K562 (cell line): ENCODE measurements around the gene FCRL6. TPM values are rescaled to one million over a fixed set of nuclear protein-coding genes. Genes with fewer than 3 reads are reported as not detected.
A peak's percentile ranks its signal among the peaks of the same experiment; 100 is the strongest.

Experiments used
- ATAC-seq: fragments of 200-7000 bp; cut with Tn5 transposase; 3 replicates; pipeline ENCODE4 v1.9.1; 2020; ENCODE audit warnings: moderate library complexity
- BruUV-seq: library from RNA; stranded (reverse); fragments of 400-500 nt; replicated peaks from 2 replicates; lab custom pipeline; 2021; lab: Mats Ljungman, UMichigan
- CTCF ChIA-PET: fragments of 300-600 bp; formaldehyde crosslinking; extraction: SDS; loops from one replicate; lab custom pipeline; 2021; ENCODE audit warnings: low intra/inter-chr PET ratio; lab: Yijun Ruan, JAX
- POLR2A ChIA-PET: fragments of 300-600, 350-650 bp; sonication (Branson Sonifier 250); formaldehyde crosslinking; extraction: SDS; loops from one replicate; lab custom pipeline; 2021; ENCODE audit warnings: antibody characterized with exemption, inconsistent platforms; lab: Yijun Ruan, JAX
- DNase-seq, 4 experiments: peaks; one replicate each; pipeline versions ENCODE4 v3.0.0 to v3.0.0-alpha.2; 2011 to 2018; ENCODE audit warnings: low spot score in 3 of 4, mixed read lengths in 3 of 4; ENCODE audit errors: extremely low read depth in 1 of 4
- FAIRE-seq: peaks from 2 replicates; lab custom pipeline; 2011; peaks lifted over from hg19 to GRCh38; lab: Jason Lieb, UNC
- H2AFZ ChIP-seq: 2 replicates; pipeline ENCODE4 v1.6.0; 2011; ENCODE audit warnings: low read depth, low read length, control low read depth, inconsistent platforms
- H3K27ac ChIP-seq: fragments of 200-600 bp; 3 replicates; pipeline ENCODE4 v1.8.0; 2011; ENCODE audit warnings: low read depth, mild to moderate bottlenecking, control low read depth, inconsistent platforms, low read length, moderate library complexity, mixed read lengths; ENCODE audit errors: extremely low read depth
- H3K27me3 ChIP-seq, 2 experiments: fragments of 300-600 bp in 1 of 2; 2 replicates in 1 of 2; 3 replicates in 1 of 2; pipeline versions ENCODE4 v1.6.0 to v1.8.0; 2011; ENCODE audit warnings: inconsistent platforms in 2 of 2, low read length in 2 of 2, mild to moderate bottlenecking in 1 of 2, mixed read lengths in 1 of 2, moderate library complexity in 1 of 2; ENCODE audit not compliant: control insufficient read depth in 2 of 2, insufficient read depth in 2 of 2
- H3K36me3 ChIP-seq: fragments of 300-600 bp; 3 replicates; pipeline ENCODE4 v1.8.0; 2011; ENCODE audit warnings: mild to moderate bottlenecking, low read length, inconsistent platforms; ENCODE audit not compliant: control insufficient read depth, insufficient read depth
- H3K4me1 ChIP-seq, 2 experiments: fragments of 200-600 bp in 1 of 2; replicated peaks in 1 of 2; 2 replicates in 1 of 2; 3 replicates in 1 of 2; pipeline versions ENCODE4 v1.5.1 to v1.8.0; 2011; ENCODE audit warnings: inconsistent platforms in 2 of 2, low read length in 2 of 2, mild to moderate bottlenecking in 1 of 2, mixed read lengths in 1 of 2, moderate library complexity in 1 of 2; ENCODE audit not compliant: control insufficient read depth in 2 of 2, insufficient read depth in 2 of 2
- H3K4me2 ChIP-seq: 2 replicates; pipeline ENCODE4 v1.6.1; 2011; ENCODE audit warnings: low read length, control low read depth, inconsistent platforms, mixed read lengths; ENCODE audit not compliant: insufficient read depth
- H3K4me3 ChIP-seq: fragments of 200-600 bp; sonication (generic), shearing (Covaris generic); 2 replicates; pipeline ENCODE4 v1.5.1; 2016; ENCODE audit warnings: control low read depth, inconsistent platforms
- H3K79me2 ChIP-seq: fragments of 200-600 bp; 3 replicates; pipeline ENCODE4 v1.8.0; 2011; ENCODE audit warnings: low read length, inconsistent platforms; ENCODE audit not compliant: control insufficient read depth, insufficient read depth
- H3K9ac ChIP-seq, 2 experiments: 2 replicates each; pipeline versions ENCODE4 v1.6.0 to v1.6.1; 2011; ENCODE audit warnings: low read depth in 2 of 2, low read length in 2 of 2, control low read depth in 1 of 2, inconsistent platforms in 1 of 2, mild to moderate bottlenecking in 1 of 2, mixed read lengths in 1 of 2; ENCODE audit not compliant: insufficient read depth in 1 of 2
- H3K9me1 ChIP-seq: one replicate; pipeline ENCODE4 v1.6.0; 2011; ENCODE audit warnings: inconsistent platforms, mild to moderate bottlenecking, low read length, moderate library complexity; ENCODE audit not compliant: control insufficient read depth, insufficient read depth
- H3K9me3 ChIP-seq: replicated peaks from 2 replicates; pipeline ENCODE4 v1.5.1; 2011; ENCODE audit warnings: low read depth, low read length, inconsistent platforms; ENCODE audit not compliant: control insufficient read depth, insufficient read depth
- H4K20me1 ChIP-seq: replicated peaks from 2 replicates; pipeline ENCODE4 v1.6.1; 2011; ENCODE audit warnings: low read length, inconsistent platforms, mixed read lengths; ENCODE audit not compliant: control insufficient read depth, insufficient read depth
- CBFA2T2 ChIP-seq: fragments of 450-650 bp; conservative IDR thresholded peaks from 2 replicates; pipeline ENCODE4 v1.6.1; 2017; ENCODE audit warnings: mild to moderate bottlenecking
- CHD1 ChIP-seq: fragments of 200-600 bp; sonication (generic); IDR thresholded peaks from one replicate; pipeline ENCODE4 v1.6.1; 2012; ENCODE audit warnings: mild to moderate bottlenecking, moderate library complexity, low read length, inconsistent platforms
- NFIC ChIP-seq: fragments of 450-650 bp; IDR thresholded peaks from 2 replicates; pipeline ENCODE4 v1.6.1; 2017; ENCODE audit warnings: mild to moderate bottlenecking, inconsistent platforms
- PHB2 ChIP-seq: fragments of 450-650 bp; IDR thresholded peaks from 2 replicates; pipeline ENCODE4 v1.6.1; 2017; ENCODE audit warnings: low read depth
- TGIF2 ChIP-seq: sonication (generic); formaldehyde crosslinking; IDR thresholded peaks from 2 replicates; pipeline ENCODE4 v1.8.1; 2022; ENCODE audit warnings: mild to moderate bottlenecking, missing genetic modification reagents, moderate library complexity
- ZNF668 ChIP-seq: fragments of 250-450 bp; sonication (Bioruptor Pico); IDR thresholded peaks from 2 replicates; pipeline ENCODE4 v1.8.0; 2022; ENCODE audit warnings: mild to moderate bottlenecking, inconsistent platforms
- WGBS: fragments of 100-300 bp; shearing (Covaris generic); methylation state at CpG from one replicate; pipeline ENCODE4 v1.1.6; 2016; ENCODE audit warnings: low coverage, mixed read lengths; ENCODE audit not compliant: insufficient coverage; ENCODE audit errors: missing lambda C conversion rate; 5-methylcytosine and 5-hydroxymethylcytosine counted together
- in situ Hi-C: fragments of 300-500 bp; cut with MboI; formaldehyde crosslinking; loops from 4 replicates; pipeline ENCODE4 v1.15.0; 2018; ENCODE audit warnings: inconsistent platforms, mixed read lengths
- intact Hi-C: fragments of 100-400 bp; cut with micrococcal nuclease; formaldehyde crosslinking; loops from 2 replicates; pipeline ENCODE4 v1.14.2; 2022
- polyA plus RNA-seq, 8 experiments: library from polyadenylated mRNA; depleted of rRNA in 4 of 8; stranded (reverse) in 5 of 8; unstranded in 3 of 8; fragments of >200 nt; fragmentation: Nextera tagmentation in 2 of 8; fragmentation: Illumina TruSeq in 1 of 8; extraction: Ambion mirVana in 2 of 8; extraction: Trizol in 1 of 8; gene quantifications; 2 replicates each; pipeline versions ENCODE4 v1.2.1 to v1.2.3, GENCODE V29; 2011 to 2014; ENCODE audit warnings: inconsistent platforms in 1 of 8, missing spikeins in 1 of 8
- total RNA-seq, 7 experiments: library from RNA; depleted of rRNA in 6 of 7; stranded (reverse); fragments of >200 nt in 6 of 7; fragmentation: Illumina TruSeq in 2 of 7; extraction: Trizol in 2 of 7; gene quantifications; 2 replicates each; pipeline versions ENCODE4 v1.2.1 to v1.2.3, GENCODE V29; 2011 to 2021; ENCODE audit warnings: low replicate concordance in 1 of 7

Gene FCRL6
- total and polyA plus RNA-seq, 9 of the 15 experiments (the other 6 are each of a cell fraction or from before 2014, with no cell fraction given): not detected

- H3K4me2 ChIP-seq: no peak overlapping the region
- POLR2A ChIA-PET: no interaction called here
- WGBS: 0% methylated on average over 3 of the region's 3 CpGs
- intact Hi-C loops: no loop called here
- in situ Hi-C loops: no loop called here
- H3K9ac ChIP-seq: no peak overlapping the region
- H3K9me3 ChIP-seq: no peaks in the 10 kb centered on the region
- H3K4me1 ChIP-seq: peaks cover 0 to 5% of the 10 kb centered on the region in 2 experiments; a peak in 3 of 5 replicates
- no peak for TF ChIP-seq CBFA2T2
- TF ChIP-seq NFIC: 0 out of 2 replicates have a peak, but pooled peaks have one; percentile 12
- no peaks in the 10 kb centered on the region; the same call in 1 of the 2 replicates for H4K20me1 ChIP-seq
- H3K4me3 ChIP-seq: no peak overlapping the region
- H3K27ac ChIP-seq: no peak overlapping the region
- DNase-seq (no peak), ATAC-seq (no peak), FAIRE-seq (no peak)
- no peaks in the 10 kb centered on the region; the same call in 2 of the 3 replicates for H3K79me2 ChIP-seq
- CTCF ChIA-PET: no interaction called here
- no TSS peak for BruUV-seq
- H3K27me3 ChIP-seq: no peaks in the 10 kb centered on the region
- H2AFZ ChIP-seq: no peak overlapping the region
- no peaks in the 10 kb centered on the region for H3K36me3 ChIP-seq
- H3K9me1 ChIP-seq: no peaks in the 10 kb centered on the region
Measured at GRCh38 chr1:159786465-159786864, 15.7 kb upstream of the FCRL6 start.

GRCh38 chr1:159786966-159787365, 15.2 kb upstream of the FCRL6 start:
- ChIA-PET CTCF (no interaction called here), POLR2A (no interaction called here)
- H3K79me2 ChIP-seq: no peaks in the 10 kb centered on the region; the same call in 2 of the 3 replicates
- WGBS: 0% methylated on average over 3 of the region's 3 CpGs
- TF ChIP-seq CHD1 (no peak), ZNF668 (CRISPR knock-in tag) (no peak), TGIF2 (CRISPR knock-in tag) (no peak), PHB2 (no peak)
- in situ Hi-C loops: no loop called here
- H3K36me3 ChIP-seq: no peaks in the 10 kb centered on the region
- BruUV-seq: no TSS peak
- no peak overlapping the region for H3K4me2 ChIP-seq
- peaks cover 0 to 2% of the 10 kb centered on the region in 2 experiments; a peak in 2 of 5 replicates for H3K4me1 ChIP-seq
- H3K4me3 ChIP-seq: no peak overlapping the region
- H2AFZ ChIP-seq: no peak overlapping the region
- H3K9ac ChIP-seq: no peak overlapping the region
- H3K9me3 ChIP-seq: no peaks in the 10 kb centered on the region
- ATAC-seq (no peak), FAIRE-seq (no peak), DNase-seq (no peak)
- intact Hi-C loops: no loop called here
- no peaks in the 10 kb centered on the region for H3K27me3 ChIP-seq
- H3K27ac ChIP-seq: no peak overlapping the region
- no peaks in the 10 kb centered on the region; the same call in 1 of the 2 replicates for H4K20me1 ChIP-seq
- H3K9me1 ChIP-seq: no peaks in the 10 kb centered on the region
